H1 (cell line): Measurements from ENCODE around the gene MS4A18. TPM values are rescaled to one million over a fixed set of nuclear protein-coding genes. Genes with fewer than 3 reads are reported as not detected.

ENCODE experiments used
- SAP30 ChIP-seq: fragments of 300-600 bp; sonication (generic); IDR thresholded peaks from 2 replicates; pipeline ENCODE4 v1.7.1; 2012; ENCODE audit warnings: low read length, moderate library complexity, mild to moderate bottlenecking, inconsistent platforms; ENCODE audit not compliant: insufficient read depth, insufficient replicate concordance
- polyA plus RNA-seq, 7 experiments: library from polyadenylated mRNA; depleted of rRNA in 3 of 7; stranded (reverse) in 5 of 7; unstranded in 2 of 7; fragments of >200 nt in 5 of 7; fragments of 200-250 nt in 2 of 7; gene quantifications; 1 replicate in 5 of 7; 2 replicates in 1 of 7; 4 replicates in 1 of 7; pipeline versions ENCODE4 v1.2.1 to v1.2.3, GENCODE V29; 2011 to 2013; ENCODE audit warnings: missing spikeins in 2 of 7, mixed read lengths in 2 of 7
- total RNA-seq: library from RNA; stranded (reverse); fragmentation: NEBNext Ultra II Directional; extraction: Animal tissue kit (Norgen Biotek cat#: 25700); gene quantifications from 2 replicates; pipeline ENCODE4 v1.2.1, GENCODE V29; 2021

Gene MS4A18
- total and polyA plus RNA-seq, 2 of the 8 experiments (the other 6 are each of a cell fraction or from before 2014, with no cell fraction given): not detected

- TF ChIP-seq SAP30: no peak
Measured at GRCh38 chr11:60767388-60767811, 42.9 kb downstream of the MS4A18 start (continued).
